HepG2 (cell line): ENCODE data around the gene NBEA. TPM values are rescaled to one million over a fixed set of nuclear protein-coding genes. Genes with fewer than 3 reads are reported as not detected.

Source experiments
- ATAC-seq: fragments of 200-7000 bp; cut with Tn5 transposase; 3 replicates; pipeline ENCODE4 v1.9.1; 2020; ENCODE audit warnings: mild to moderate bottlenecking, moderate library complexity
- BruUV-seq: library from RNA; stranded (reverse); fragments of 400-500 nt; replicated peaks from 2 replicates; lab custom pipeline; 2021; lab: Mats Ljungman, UMichigan
- CTCF ChIA-PET: fragments of 300-600 bp; formaldehyde crosslinking; extraction: SDS; loops from one replicate; lab custom pipeline; 2021; ENCODE audit warnings: low total read pairs, inconsistent platforms, low intra/inter-chr PET ratio; lab: Yijun Ruan, JAX
- POLR2A ChIA-PET: fragments of 350-600 bp; sonication (Branson Sonifier 250); formaldehyde crosslinking; loops from one replicate; lab custom pipeline; 2020; ENCODE audit warnings: antibody characterized with exemption, inconsistent platforms; lab: Yijun Ruan, JAX
- DNase-seq: peaks from one replicate; pipeline ENCODE4 v3.0.0-alpha.2; 2015; ENCODE audit warnings: low spot score
- FAIRE-seq: peaks from 3 replicates; lab custom pipeline; 2011; peaks lifted over from hg19 to GRCh38; lab: Jason Lieb, UNC
- H2AFZ ChIP-seq: one replicate; pipeline ENCODE4 v1.6.1; 2011; ENCODE audit warnings: low read length, inconsistent platforms
- H3K27ac ChIP-seq: fragments of 300-600 bp; 3 replicates; pipeline ENCODE4 v1.8.0; 2011; ENCODE audit warnings: mixed run types, mild to moderate bottlenecking, mixed read lengths, low read length, inconsistent platforms; ENCODE audit not compliant: insufficient read depth; ENCODE audit errors: extremely low read length
- H3K27me3 ChIP-seq, 2 experiments: fragments of 200-600 bp in 1 of 2; 2 replicates in 1 of 2; 3 replicates in 1 of 2; pipeline versions ENCODE4 v1.6.0 to v1.8.0; 2011; ENCODE audit warnings: low read length in 2 of 2, mild to moderate bottlenecking in 2 of 2, moderate library complexity in 2 of 2, inconsistent platforms in 1 of 2; ENCODE audit not compliant: insufficient read depth in 2 of 2, control insufficient read depth in 1 of 2
- H3K36me3 ChIP-seq, 2 experiments: fragments of 200-600 bp in 1 of 2; replicated peaks in 1 of 2; 2 replicates in 1 of 2; 3 replicates in 1 of 2; pipeline versions ENCODE4 v1.5.1 to v1.8.0; 2011; ENCODE audit warnings: low read length in 2 of 2, inconsistent platforms in 1 of 2; ENCODE audit not compliant: insufficient read depth in 2 of 2, control insufficient read depth in 1 of 2
- H3K4me1 ChIP-seq: 2 replicates; pipeline ENCODE4 v1.5.1; 2012; ENCODE audit warnings: low read length, inconsistent platforms; ENCODE audit not compliant: insufficient read depth
- H3K4me2 ChIP-seq: 2 replicates; pipeline ENCODE4 v1.6.0; 2011; ENCODE audit warnings: low read depth, low read length, inconsistent platforms
- H3K4me3 ChIP-seq, 3 experiments: fragments of 200-600 bp in 1 of 3; sonication (generic), shearing (Covaris generic) in 1 of 3; replicated peaks in 1 of 3; 2 replicates each; pipeline ENCODE4 v1.5.1; 2011 to 2016; ENCODE audit warnings: low read length in 3 of 3, inconsistent platforms in 2 of 3, low read depth in 2 of 3, mild to moderate bottlenecking in 2 of 3, control low read depth in 1 of 3, mixed read lengths in 1 of 3; ENCODE audit not compliant: insufficient read depth in 1 of 3
- H3K79me2 ChIP-seq: one replicate; pipeline ENCODE4 v1.6.1; 2011; ENCODE audit warnings: low read length, inconsistent platforms; ENCODE audit not compliant: insufficient read depth
- H3K9ac ChIP-seq: 2 replicates; pipeline ENCODE4 v1.6.0; 2011; ENCODE audit warnings: mild to moderate bottlenecking, low read depth, low read length, inconsistent platforms; ENCODE audit not compliant: insufficient read depth
- H3K9me3 ChIP-seq: 2 replicates; pipeline ENCODE4 v1.5.1; 2012; ENCODE audit warnings: mild to moderate bottlenecking, low read length
- H4K20me1 ChIP-seq: 2 replicates; pipeline ENCODE4 v1.6.0; 2011; ENCODE audit warnings: inconsistent platforms, mild to moderate bottlenecking, low read length, moderate library complexity; ENCODE audit not compliant: insufficient read depth
- ATF1 ChIP-seq: IDR thresholded peaks from 2 replicates; pipeline ENCODE4 v1.6.1; 2016; ENCODE audit warnings: mild to moderate bottlenecking, control low read depth
- HNF4A ChIP-seq: sonication (generic); formaldehyde crosslinking; IDR thresholded peaks from 2 replicates; pipeline ENCODE4 v1.4.0; 2020; ENCODE audit warnings: missing genetic modification reagents
- IRF9 ChIP-seq: sonication (generic); formaldehyde crosslinking; IDR thresholded peaks from 2 replicates; pipeline ENCODE4 v1.8.0; 2022; ENCODE audit warnings: missing genetic modification reagents, mild to moderate bottlenecking, borderline replicate concordance
- PPARG ChIP-seq: conservative IDR thresholded peaks from 2 replicates; pipeline ENCODE4 v1.6.1; 2016; ENCODE audit warnings: missing biosample characterization, missing genetic modification reagents
- TRIM24 ChIP-seq: sonication (generic); formaldehyde crosslinking; IDR thresholded peaks from 2 replicates; pipeline ENCODE4 v1.8.0; 2022; ENCODE audit warnings: mild to moderate bottlenecking, missing genetic modification reagents
- ZNF616 ChIP-seq: sonication (generic); formaldehyde crosslinking; IDR thresholded peaks from 2 replicates; pipeline ENCODE4 v1.5.0; 2020; ENCODE audit warnings: low read depth, mild to moderate bottlenecking, missing genetic modification reagents
- WGBS: methylation state at CpG from one replicate; pipeline ENCODE4 v1.1.6; 2017; ENCODE audit warnings: low lambda C conversion rate; 5-methylcytosine and 5-hydroxymethylcytosine counted together
- in situ Hi-C: cut with HindIII; loops from 2 replicates; pipeline ENCODE4 v1.10.0; 2017; ENCODE audit warnings: low pct_unique_long_range_greater_than_20kb; ENCODE audit not compliant: extremely low pct_ligation_motif_present
- intact Hi-C: fragments of 100-400 bp; cut with micrococcal nuclease; formaldehyde crosslinking; loops from one replicate; pipeline ENCODE4 v1.10.0; 2022; ENCODE audit not compliant: unreplicated experiment
- polyA plus RNA-seq, 8 experiments: library from polyadenylated mRNA; depleted of rRNA in 3 of 8; stranded (reverse) in 7 of 8; unstranded in 1 of 8; fragments of >200 nt; fragmentation: Illumina TruSeq in 4 of 8; extraction: Trizol in 4 of 8; gene quantifications; 2 replicates each; pipeline versions ENCODE4 v1.2.1 to v1.2.3, GENCODE V29; 2011 to 2016; ENCODE audit warnings: low read depth in 4 of 8, missing spikeins in 1 of 8, mixed read lengths in 1 of 8; ENCODE audit not compliant: insufficient read depth in 1 of 8
- total RNA-seq, 5 experiments: library from RNA; depleted of rRNA; stranded (reverse); fragments of >200 nt; fragmentation: Illumina TruSeq; extraction: Trizol; gene quantifications; 2 replicates each; pipeline ENCODE4 v1.2.3, GENCODE V29; 2016; ENCODE audit warnings: low read depth in 1 of 5
- TF ChIP-seq, protein P1 (sequence below): sonication (generic); formaldehyde crosslinking; IDR thresholded peaks from 2 replicates; pipeline ENCODE4 v1.4.0; 2020; ENCODE audit warnings: missing genetic modification reagents

Gene NBEA
- total and polyA plus RNA-seq, 2 of the 13 experiments (the other 11 are each of a cell fraction or from before 2014, with no cell fraction given) = 2.7 to 2.8 TPM

- TF ChIP-seq ZNF616 (CRISPR knock-in tag) (no peak), IRF9 (CRISPR knock-in tag) (no peak), ATF1 (CRISPR knock-in tag) (no peak), HNF4A (CRISPR knock-in tag) (no peak), TRIM24 (no peak), PPARG (CRISPR knock-in tag) (no peak)
- TF ChIP-seq, protein P1, sequence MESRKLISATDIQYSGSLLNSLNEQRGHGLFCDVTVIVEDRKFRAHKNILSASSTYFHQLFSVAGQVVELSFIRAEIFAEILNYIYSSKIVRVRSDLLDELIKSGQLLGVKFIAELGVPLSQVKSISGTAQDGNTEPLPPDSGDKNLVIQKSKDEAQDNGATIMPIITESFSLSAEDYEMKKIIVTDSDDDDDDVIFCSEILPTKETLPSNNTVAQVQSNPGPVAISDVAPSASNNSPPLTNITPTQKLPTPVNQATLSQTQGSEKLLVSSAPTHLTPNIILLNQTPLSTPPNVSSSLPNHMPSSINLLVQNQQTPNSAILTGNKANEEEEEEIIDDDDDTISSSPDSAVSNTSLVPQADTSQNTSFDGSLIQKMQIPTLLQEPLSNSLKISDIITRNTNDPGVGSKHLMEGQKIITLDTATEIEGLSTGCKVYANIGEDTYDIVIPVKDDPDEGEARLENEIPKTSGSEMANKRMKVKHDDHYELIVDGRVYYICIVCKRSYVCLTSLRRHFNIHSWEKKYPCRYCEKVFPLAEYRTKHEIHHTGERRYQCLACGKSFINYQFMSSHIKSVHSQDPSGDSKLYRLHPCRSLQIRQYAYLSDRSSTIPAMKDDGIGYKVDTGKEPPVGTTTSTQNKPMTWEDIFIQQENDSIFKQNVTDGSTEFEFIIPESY = no peak
- no peak overlapping the region for H2AFZ ChIP-seq
- ChIA-PET POLR2A (no interaction called here), CTCF (no interaction called here)
- ATAC-seq (no peak), DNase-seq (no peak), FAIRE-seq (no peak)
- no peaks in the 10 kb centered on the region for H4K20me1 ChIP-seq
- H3K4me3 ChIP-seq = no peak overlapping the region
- H3K4me1 ChIP-seq = no peaks in the 10 kb centered on the region
- BruUV-seq = no TSS peak
- H3K79me2 ChIP-seq = no peaks in the 10 kb centered on the region
- no peak overlapping the region for H3K27ac ChIP-seq
- in situ Hi-C loops (loop anchor here (25.0 kb wide), 1 partner anchor 504 kb away; no protein-coding TSS in a partner anchor), intact Hi-C loops (no loop called here)
- no peaks in the 10 kb centered on the region for H3K27me3 ChIP-seq
- no peak overlapping the region for H3K9ac ChIP-seq
- H3K36me3 ChIP-seq = no peaks in the 10 kb centered on the region
- 13% methylated on average over 1 of the region's 1 CpG for WGBS
- H3K4me2 ChIP-seq = no peak overlapping the region
- H3K9me3 ChIP-seq = no peaks in the 10 kb centered on the region
Observed at GRCh38 chr13:35208587-35208986, 266.5 kb downstream of the NBEA start.
